H1 (cell line): ENCODE measurements around the gene ID1. TPM values are rescaled to one million over a fixed set of nuclear protein-coding genes. Genes with fewer than 3 reads are reported as not detected.

Source experiments
- CREB1 ChIP-seq: IDR thresholded peaks from 2 replicates; pipeline ENCODE4 v1.6.1; 2012; ENCODE audit warnings: inconsistent platforms
- FOSL1 ChIP-seq: IDR thresholded peaks from 2 replicates; pipeline ENCODE4 v1.6.1; 2011; ENCODE audit warnings: mild to moderate bottlenecking, low read depth, low read length, moderate library complexity; ENCODE audit not compliant: insufficient read depth
- GABPA ChIP-seq: IDR thresholded peaks from 2 replicates; pipeline ENCODE4 v1.6.1; 2011; ENCODE audit warnings: mild to moderate bottlenecking, low read length, moderate library complexity, borderline replicate concordance; ENCODE audit not compliant: insufficient read depth
- GTF2F1 ChIP-seq: IDR thresholded peaks from 2 replicates; pipeline ENCODE4 v1.6.1; 2012; ENCODE audit warnings: low read depth, low read length, improper control_type of control experiment, borderline replicate concordance
- HDAC2 ChIP-seq, 2 experiments: fragments of 300-600 bp in 1 of 2; sonication (generic) in 1 of 2; IDR thresholded peaks; 2 replicates each; pipeline ENCODE4 v1.6.1; 2011 to 2012; ENCODE audit warnings: low read depth in 2 of 2, low read length in 2 of 2, mild to moderate bottlenecking in 2 of 2, moderate library complexity in 2 of 2, borderline replicate concordance in 1 of 2, inconsistent platforms in 1 of 2
- TBP ChIP-seq: IDR thresholded peaks from 2 replicates; pipeline ENCODE4 v1.6.1; 2011; ENCODE audit warnings: low read depth, low read length, improper control_type of control experiment
- polyA plus RNA-seq, 7 experiments: library from polyadenylated mRNA; depleted of rRNA in 3 of 7; stranded (reverse) in 5 of 7; unstranded in 2 of 7; fragments of >200 nt in 5 of 7; fragments of 200-250 nt in 2 of 7; gene quantifications; 1 replicate in 5 of 7; 2 replicates in 1 of 7; 4 replicates in 1 of 7; pipeline versions ENCODE4 v1.2.1 to v1.2.3, GENCODE V29; 2011 to 2013; ENCODE audit warnings: missing spikeins in 2 of 7, mixed read lengths in 2 of 7
- total RNA-seq: library from RNA; stranded (reverse); fragmentation: NEBNext Ultra II Directional; extraction: Animal tissue kit (Norgen Biotek cat#: 25700); gene quantifications from 2 replicates; pipeline ENCODE4 v1.2.1, GENCODE V29; 2021
- TF ChIP-seq, protein P1 (sequence below): IDR thresholded peaks from 2 replicates; pipeline ENCODE4 v1.6.1; 2011; ENCODE audit warnings: low read depth, mild to moderate bottlenecking, low read length; ENCODE audit not compliant: insufficient read depth

ID1 gene
- total and polyA plus RNA-seq, 2 of the 8 experiments (the other 6 are each of a cell fraction or from before 2014, with no cell fraction given), result 120 to 357 TPM

DNA sequence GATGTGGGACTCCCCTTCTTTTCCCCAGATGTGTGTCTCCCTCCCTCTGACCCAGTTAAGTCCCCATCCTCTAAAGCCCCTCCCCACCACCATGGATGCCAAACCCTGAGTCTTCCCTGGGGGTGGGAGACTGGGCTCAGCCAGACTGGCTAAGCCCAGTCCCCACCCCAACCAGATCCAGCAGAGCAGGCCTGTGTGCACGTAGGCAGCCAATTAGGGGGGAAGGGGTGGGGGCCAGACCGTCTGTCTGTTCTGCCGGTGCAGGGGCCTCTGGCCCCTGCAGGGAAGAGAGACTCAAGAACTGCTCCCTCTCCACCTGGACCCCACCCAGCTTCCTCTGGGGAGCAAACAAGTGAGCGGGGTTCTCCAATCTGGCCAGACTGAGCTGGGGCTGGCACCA lies 33.2 kb downstream of the ID1 start (continued):
- TF ChIP-seq HDAC2 (IDR thresholded peaks at IDR 0.05; ENCODE audit: borderline replicate concordance in 1 of 2, low read depth in 2 of 2, low read length in 2 of 2), result no peak
- no peak for TF ChIP-seq TBP
- no peak for TF ChIP-seq GABPA
- no peak for TF ChIP-seq FOSL1
- no peak for TF ChIP-seq CREB1
- TF ChIP-seq, protein P1, sequence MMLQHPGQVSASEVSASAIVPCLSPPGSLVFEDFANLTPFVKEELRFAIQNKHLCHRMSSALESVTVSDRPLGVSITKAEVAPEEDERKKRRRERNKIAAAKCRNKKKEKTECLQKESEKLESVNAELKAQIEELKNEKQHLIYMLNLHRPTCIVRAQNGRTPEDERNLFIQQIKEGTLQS, result no peak
- no peak for TF ChIP-seq GTF2F1
